ENCODE measurements around the gene NLRP1.

Gene NLRP1

DNA sequence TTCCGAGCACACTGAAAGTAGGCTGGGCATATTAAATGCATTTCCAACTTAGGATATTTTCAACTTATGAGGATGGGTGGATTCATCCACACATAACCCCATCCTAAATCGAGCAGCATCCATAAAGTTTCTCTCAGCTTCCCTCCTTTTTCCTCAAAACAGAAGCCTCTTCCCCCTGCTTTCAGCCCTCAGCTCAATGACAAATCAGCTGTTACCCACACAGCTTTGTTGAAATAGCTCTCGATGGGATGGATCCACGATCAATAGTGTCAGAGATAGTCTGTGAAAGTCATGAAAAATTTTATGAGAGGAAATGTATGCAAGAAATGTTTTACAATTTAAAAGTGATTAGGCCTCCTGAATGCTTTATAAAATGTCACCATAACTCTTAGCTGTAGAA lies 118.0 kb downstream of the NLRP1 start:
- DNase-seq: no peak

DNA sequence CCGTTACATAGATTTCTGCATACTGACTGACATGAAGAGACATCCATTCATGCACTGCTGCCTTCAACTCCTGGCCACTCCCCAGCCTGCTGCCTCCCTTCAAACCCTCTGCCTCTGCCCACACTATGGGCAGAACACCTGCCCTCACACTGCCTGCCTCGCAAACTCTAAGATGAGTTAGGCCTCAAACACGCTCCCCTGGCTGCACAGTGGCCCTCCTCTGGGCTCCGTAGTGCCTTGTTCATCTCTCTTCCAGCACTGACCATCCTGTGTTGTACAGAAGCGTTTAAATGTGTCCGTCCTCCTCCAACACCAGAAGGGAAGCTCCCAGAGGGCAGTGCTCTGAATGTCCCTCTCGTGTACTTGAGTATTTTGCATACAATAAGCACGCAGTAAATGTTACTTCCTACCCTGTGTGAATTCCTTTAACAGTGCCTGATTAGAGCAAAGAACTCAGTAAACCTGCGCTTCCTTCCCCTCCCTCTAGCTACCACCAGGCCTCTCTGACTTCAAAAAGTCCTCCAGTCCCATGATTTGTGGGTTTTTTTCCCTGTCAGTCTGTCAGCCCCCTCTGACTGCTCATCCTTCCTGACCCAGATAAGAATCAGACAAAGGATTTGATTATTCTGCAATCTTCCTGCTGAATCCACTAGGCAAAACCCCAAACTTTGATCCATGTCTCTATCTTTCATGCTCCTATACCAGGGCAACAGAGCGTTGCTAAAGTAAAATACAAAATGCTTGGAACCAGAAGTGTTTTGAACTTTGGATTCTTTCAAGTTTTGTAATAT lies 119.4 kb downstream of the NLRP1 start:
- no peak for DNase-seq
